Neural progenitor cell (in vitro differentiated cells): Measurements from ENCODE around the gene SAMD4A. TPM values are rescaled to one million over a fixed set of nuclear protein-coding genes. Genes with fewer than 3 reads are reported as not detected.
"Not testable (repeated sequence)": the region's sequence is repeated elsewhere in the genome, so short reads cannot be mapped to it uniquely, and the experiment has no call there.

Experiments used
- DNase-seq: peaks from one replicate; pipeline ENCODE4 v3.0.0-alpha.2; 2016; ENCODE audit warnings: low spot score
- H2AFZ ChIP-seq: fragments of 200-600 bp; sonication (generic); replicated peaks from 2 replicates; pipeline ENCODE4 v1.6.1; 2016; ENCODE audit warnings: antibody characterized with exemption
- H3F3A ChIP-seq: fragments of 200-600 bp; sonication (generic); 2 replicates; pipeline ENCODE4 v1.6.1; 2016; ENCODE audit warnings: antibody characterized with exemption, low read depth
- H3K27ac ChIP-seq: fragments of 200-600 bp; sonication (generic); 2 replicates; pipeline ENCODE4 v1.5.1; 2016; ENCODE audit warnings: mild to moderate bottlenecking
- H3K27me3 ChIP-seq: fragments of 200-600 bp; sonication (generic); 2 replicates; pipeline ENCODE4 v1.6.1; 2016; ENCODE audit warnings: mild to moderate bottlenecking, moderate library complexity
- H3K36me3 ChIP-seq: fragments of 200-600 bp; sonication (generic); 2 replicates; pipeline ENCODE4 v1.5.1; 2016
- H3K4me1 ChIP-seq: fragments of 200-600 bp; sonication (generic); 2 replicates; pipeline ENCODE4 v1.6.1; 2016; ENCODE audit warnings: mixed run types
- H3K4me2 ChIP-seq: fragments of 200-600 bp; sonication (generic); 2 replicates; pipeline ENCODE4 v1.6.1; 2016
- H3K4me3 ChIP-seq: fragments of 200-600 bp; sonication (generic); 2 replicates; pipeline ENCODE4 v1.5.1; 2016
- H3K79me2 ChIP-seq: fragments of 200-600 bp; sonication (generic); 2 replicates; pipeline ENCODE4 v1.6.1; 2016; ENCODE audit warnings: low read depth
- H3K9ac ChIP-seq: fragments of 200-600 bp; sonication (generic); 2 replicates; pipeline ENCODE4 v1.6.1; 2016
- H3K9me3 ChIP-seq: fragments of 200-600 bp; sonication (generic); 2 replicates; pipeline ENCODE4 v1.5.1; 2016; ENCODE audit warnings: low read depth
- H4K20me1 ChIP-seq: fragments of 200-600 bp; sonication (generic); 2 replicates; pipeline ENCODE4 v1.6.1; 2016; ENCODE audit warnings: low read depth
- H3K27ac Mint-ChIP-seq: 3 replicates; pipeline ENCODE4 v1.8.0; 2021; ENCODE audit warnings: mixed read lengths
- H3K27me3 Mint-ChIP-seq: 2 replicates; pipeline ENCODE4 v1.8.0; 2022; ENCODE audit warnings: low read depth, mild to moderate bottlenecking, inconsistent platforms, moderate library complexity, mixed read lengths; ENCODE audit not compliant: insufficient read depth
- H3K36me3 Mint-ChIP-seq: 3 replicates; pipeline ENCODE4 v1.8.0; 2021; ENCODE audit warnings: mixed read lengths
- H3K4me1 Mint-ChIP-seq: 3 replicates; pipeline ENCODE4 v1.8.0; 2021; ENCODE audit warnings: mixed read lengths
- H3K4me3 Mint-ChIP-seq: 3 replicates; pipeline ENCODE4 v1.8.0; 2021; ENCODE audit warnings: mild to moderate bottlenecking, moderate library complexity, mixed read lengths
- H3K9me3 Mint-ChIP-seq: 3 replicates; pipeline ENCODE4 v1.8.0; 2020; ENCODE audit warnings: mixed read lengths
- EZH2 ChIP-seq: fragments of 200-600 bp; sonication (generic); IDR thresholded peaks from 2 replicates; pipeline ENCODE4 v1.6.1; 2017; ENCODE audit warnings: antibody characterized with exemption, mild to moderate bottlenecking, moderate library complexity
- EZH2phosphoT487 ChIP-seq: fragments of 200-600 bp; sonication (generic); IDR thresholded peaks from 2 replicates; pipeline ENCODE4 v1.6.1; 2017; ENCODE audit warnings: antibody characterized with exemption
- total RNA-seq: library from RNA; depleted of rRNA; stranded (reverse); fragments of >200 nt; gene quantifications from 2 replicates; pipeline ENCODE4 v1.2.3, GENCODE V29; 2015; ENCODE audit warnings: low replicate concordance
- TF ChIP-seq, protein P1 (sequence below): fragments of 200-600 bp; sonication (generic); IDR thresholded peaks from 2 replicates; pipeline ENCODE4 v1.5.1; 2017; ENCODE audit warnings: antibody characterized with exemption, mild to moderate bottlenecking

The SAMD4A gene
- total RNA-seq, 1 donor from 2014 or later = 4.3 TPM

DNA sequence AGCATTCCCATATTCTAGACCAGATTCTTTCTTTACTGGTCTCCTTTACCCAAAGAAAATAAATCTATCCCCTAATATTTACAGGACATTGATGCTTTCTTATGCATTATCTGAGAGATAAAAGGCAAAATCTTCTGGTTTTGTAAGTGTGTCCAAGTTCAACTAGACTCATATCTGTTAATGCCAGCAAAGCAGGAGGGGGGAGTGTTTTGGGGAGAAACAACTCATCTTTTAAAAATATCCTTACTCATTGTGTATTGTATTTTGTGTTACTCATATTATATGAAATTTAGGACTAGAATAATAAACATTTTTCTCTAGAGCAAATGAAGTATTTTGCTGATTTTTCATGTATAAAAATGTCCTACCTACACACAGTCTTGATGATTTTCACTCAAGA lies 54.8 kb downstream of the SAMD4A start:
- no peak overlapping the region for H3K4me2 ChIP-seq
- no peaks in the 10 kb centered on the region for H3K27me3 Mint-ChIP-seq
- H3K27ac Mint-ChIP-seq = no peak overlapping the region

DNA sequence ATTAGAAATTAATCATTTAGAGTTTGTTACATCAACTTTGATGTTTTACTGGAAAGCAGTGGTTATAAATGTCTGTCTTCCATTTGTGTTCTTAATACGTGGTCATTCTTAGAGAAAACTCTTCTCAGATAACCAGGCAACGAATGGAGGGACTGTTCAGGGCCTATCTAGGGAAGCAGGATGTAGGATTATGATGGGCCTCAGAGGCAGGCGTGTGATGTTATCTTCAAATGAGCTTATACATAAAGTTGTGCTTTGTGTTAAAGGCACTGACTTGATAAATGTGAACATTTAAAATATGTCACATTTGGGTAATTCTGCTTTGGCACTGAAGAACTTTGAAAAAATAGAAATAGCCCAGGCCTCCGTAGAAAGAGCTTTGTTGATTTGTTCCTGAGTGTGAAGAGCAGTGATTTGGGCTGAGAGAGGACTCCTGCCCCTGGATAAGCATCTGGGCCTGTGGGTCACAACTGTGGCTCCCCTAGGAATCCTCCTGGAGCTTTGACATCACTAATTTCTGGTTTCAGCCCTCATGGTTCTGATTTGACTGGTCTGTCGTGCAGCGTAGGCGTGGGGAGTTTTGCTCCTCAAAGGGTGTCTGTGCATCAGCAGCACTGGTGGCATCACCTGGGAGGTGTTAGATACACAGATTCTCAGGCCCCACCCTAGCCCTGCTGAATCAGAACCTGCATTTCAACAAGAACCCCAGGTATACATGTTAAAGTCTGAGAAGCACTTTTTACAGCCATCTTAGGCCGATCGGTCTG lies 55.4 kb downstream of the SAMD4A start:
- Histone ChIP-seq H3K27me3 (no peaks in the 10 kb centered on the region), H3K4me1 (peaks cover 6% of the 10 kb centered on the region), H3K4me3 (no peak overlapping the region), H4K20me1 (no peaks in the 10 kb centered on the region), H3K9me3 (no peaks in the 10 kb centered on the region), H3K4me2 (no peak overlapping the region), H3K9ac (no peak overlapping the region), H3K27ac (no peak overlapping the region), H3K36me3 (no peaks in the 10 kb centered on the region), H3K79me2 (no peaks in the 10 kb centered on the region), H3F3A (peaks cover 4% of the 10 kb centered on the region), H2AFZ (no peak overlapping the region)
- no peak overlapping the region for H3K27ac Mint-ChIP-seq
- no peak overlapping the region for H3K4me3 Mint-ChIP-seq
- no peaks in the 10 kb centered on the region for H3K27me3 Mint-ChIP-seq
- no peak for DNase-seq
- H3K4me1 Mint-ChIP-seq = peaks cover 29% of the 10 kb centered on the region
- no peak for TF ChIP-seq EZH2
- TF ChIP-seq, protein P1, sequence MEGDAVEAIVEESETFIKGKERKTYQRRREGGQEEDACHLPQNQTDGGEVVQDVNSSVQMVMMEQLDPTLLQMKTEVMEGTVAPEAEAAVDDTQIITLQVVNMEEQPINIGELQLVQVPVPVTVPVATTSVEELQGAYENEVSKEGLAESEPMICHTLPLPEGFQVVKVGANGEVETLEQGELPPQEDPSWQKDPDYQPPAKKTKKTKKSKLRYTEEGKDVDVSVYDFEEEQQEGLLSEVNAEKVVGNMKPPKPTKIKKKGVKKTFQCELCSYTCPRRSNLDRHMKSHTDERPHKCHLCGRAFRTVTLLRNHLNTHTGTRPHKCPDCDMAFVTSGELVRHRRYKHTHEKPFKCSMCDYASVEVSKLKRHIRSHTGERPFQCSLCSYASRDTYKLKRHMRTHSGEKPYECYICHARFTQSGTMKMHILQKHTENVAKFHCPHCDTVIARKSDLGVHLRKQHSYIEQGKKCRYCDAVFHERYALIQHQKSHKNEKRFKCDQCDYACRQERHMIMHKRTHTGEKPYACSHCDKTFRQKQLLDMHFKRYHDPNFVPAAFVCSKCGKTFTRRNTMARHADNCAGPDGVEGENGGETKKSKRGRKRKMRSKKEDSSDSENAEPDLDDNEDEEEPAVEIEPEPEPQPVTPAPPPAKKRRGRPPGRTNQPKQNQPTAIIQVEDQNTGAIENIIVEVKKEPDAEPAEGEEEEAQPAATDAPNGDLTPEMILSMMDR = no peak
- no peak for TF ChIP-seq EZH2phosphoT487
- peaks cover 3% of the 10 kb centered on the region for H3K36me3 Mint-ChIP-seq
- peaks cover 9% of the 10 kb centered on the region for H3K9me3 Mint-ChIP-seq

More for the DNA sequence above, 54.8 kb downstream of the SAMD4A start:
- H3K27me3 ChIP-seq = no peaks in the 10 kb centered on the region
- no peaks in the 10 kb centered on the region for H3K36me3 ChIP-seq
- no peak overlapping the region for H3K4me3 ChIP-seq
- Mint-ChIP-seq H3K9me3 (peaks cover 9% of the 10 kb centered on the region), H3K4me1 (peaks cover 22% of the 10 kb centered on the region), H3K36me3 (peaks cover 3% of the 10 kb centered on the region), H3K4me3 (no peak overlapping the region)
- H3K9ac ChIP-seq = no peak overlapping the region
- H2AFZ ChIP-seq = no peak overlapping the region
- peaks cover 5% of the 10 kb centered on the region for H3K4me1 ChIP-seq
- H3K79me2 ChIP-seq = no peaks in the 10 kb centered on the region
- no peak for DNase-seq
- no peaks in the 10 kb centered on the region for H4K20me1 ChIP-seq
- H3K27ac ChIP-seq = no peak overlapping the region
- TF ChIP-seq EZH2 (no peak), EZH2phosphoT487 (no peak)
- TF ChIP-seq, protein P1 = no peak
- no peaks in the 10 kb centered on the region for H3F3A ChIP-seq
- H3K9me3 ChIP-seq = no peaks in the 10 kb centered on the region

DNA sequence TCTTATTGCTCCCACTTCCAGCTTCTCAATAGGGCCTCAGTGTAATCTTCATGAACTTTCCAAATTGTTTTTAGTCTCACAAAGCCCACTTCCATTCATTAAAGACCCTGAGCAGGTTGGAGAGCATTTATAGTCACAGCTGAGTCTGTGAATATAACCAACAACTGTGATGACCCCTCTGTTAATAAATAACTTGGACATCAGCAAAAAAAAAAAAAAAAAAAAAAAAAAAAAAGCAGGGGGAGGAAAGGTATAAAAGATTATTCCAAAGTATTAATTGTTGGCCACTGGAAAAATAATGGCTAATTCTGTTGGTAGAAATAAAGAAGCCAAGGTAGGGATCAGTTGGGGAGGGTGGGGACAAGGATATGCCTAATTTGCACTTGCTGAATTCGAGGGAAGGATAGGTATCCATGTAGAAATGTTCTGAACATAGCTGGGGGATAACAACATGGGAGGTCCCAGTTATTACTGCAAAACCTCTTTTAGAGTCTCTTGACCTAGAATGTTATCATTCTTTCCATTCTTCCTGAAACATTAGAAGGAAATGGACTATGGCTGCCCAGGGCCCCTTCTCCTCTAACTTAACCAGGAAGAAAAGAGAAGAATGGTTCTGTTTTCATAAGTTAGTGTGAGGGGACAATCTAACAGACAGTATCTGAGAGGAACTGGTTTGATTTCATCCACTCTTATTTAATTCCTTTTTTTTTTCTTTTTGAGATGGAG lies 56.5 kb downstream of the SAMD4A start:
- no peak overlapping the region for H3K4me2 ChIP-seq
- no peak overlapping the region for H3K4me3 ChIP-seq
- Mint-ChIP-seq H3K4me3 (no peak overlapping the region), H3K27ac (no peak overlapping the region), H3K36me3 (peaks cover 3% of the 10 kb centered on the region), H3K27me3 (no peaks in the 10 kb centered on the region), H3K9me3 (peaks cover 9% of the 10 kb centered on the region), H3K4me1 (peaks cover 38% of the 10 kb centered on the region)
- DNase-seq = no peak
- peaks cover 4% of the 10 kb centered on the region for H3F3A ChIP-seq
- H3K27me3 ChIP-seq = no peaks in the 10 kb centered on the region
- H3K36me3 ChIP-seq = no peaks in the 10 kb centered on the region
- no peaks in the 10 kb centered on the region for H3K79me2 ChIP-seq
- TF ChIP-seq EZH2phosphoT487 = no peak
- TF ChIP-seq, protein P1 = no peak
- TF ChIP-seq EZH2 = no peak
- H2AFZ ChIP-seq = no peak overlapping the region
- H3K27ac ChIP-seq = no peak overlapping the region
- peaks cover 16% of the 10 kb centered on the region for H3K4me1 ChIP-seq
- no peaks in the 10 kb centered on the region for H4K20me1 ChIP-seq
- H3K9ac ChIP-seq = no peak overlapping the region
- H3K9me3 ChIP-seq = no peaks in the 10 kb centered on the region

DNA sequence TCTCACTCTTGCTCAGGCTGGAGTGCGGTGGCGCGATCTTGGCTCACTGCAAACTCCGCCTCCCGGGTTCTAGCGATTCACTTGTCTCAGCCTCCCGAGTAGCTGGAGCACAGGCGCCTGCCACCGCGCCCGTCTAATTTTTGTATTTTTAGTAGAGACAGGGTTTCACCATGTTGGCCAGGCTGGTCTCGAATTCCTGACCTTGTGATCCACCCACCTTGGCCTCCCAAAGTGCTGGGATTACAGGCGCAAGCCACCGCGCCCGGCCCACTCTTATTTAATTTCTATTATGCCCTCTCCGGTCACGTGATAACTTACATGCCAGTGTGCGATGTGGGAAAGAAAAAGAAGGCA lies 57.1 kb downstream of the SAMD4A start:
- not testable (repeated sequence) for H3K27ac ChIP-seq

More for the DNA sequence above, 57.1 kb downstream of the SAMD4A start:
- H3F3A ChIP-seq, H3K36me3 ChIP-seq, H3K9me3 Mint-ChIP-seq, H3K4me2 ChIP-seq, H4K20me1 ChIP-seq, H3K4me3 ChIP-seq, H3K79me2 ChIP-seq, H3K36me3 Mint-ChIP-seq, H3K27me3 ChIP-seq, H2AFZ ChIP-seq, H3K9me3 ChIP-seq, H3K27ac Mint-ChIP-seq, H3K4me3 Mint-ChIP-seq, DNase-seq, H3K27me3 Mint-ChIP-seq, H3K9ac ChIP-seq: not testable (repeated sequence)
- H3K4me1 ChIP-seq = peaks cover 16% of the 10 kb centered on the region
- H3K4me1 Mint-ChIP-seq = peaks cover 38% of the 10 kb centered on the region
